GM18508 (cell line): ENCODE results near the gene STX16.

Experiments used
- ATAC-seq: cut with Tn5 transposase; IDR thresholded peaks from one replicate; pipeline ENCODE4 v1.9.1; 2021; ENCODE audit warnings: moderate number of reproducible peaks; ENCODE audit not compliant: insufficient read depth, unreplicated experiment

STX16 gene

GRCh38 chr20:58695084-58695722, 44.1 kb downstream of the STX16 start:
- no peak for ATAC-seq

DNA sequence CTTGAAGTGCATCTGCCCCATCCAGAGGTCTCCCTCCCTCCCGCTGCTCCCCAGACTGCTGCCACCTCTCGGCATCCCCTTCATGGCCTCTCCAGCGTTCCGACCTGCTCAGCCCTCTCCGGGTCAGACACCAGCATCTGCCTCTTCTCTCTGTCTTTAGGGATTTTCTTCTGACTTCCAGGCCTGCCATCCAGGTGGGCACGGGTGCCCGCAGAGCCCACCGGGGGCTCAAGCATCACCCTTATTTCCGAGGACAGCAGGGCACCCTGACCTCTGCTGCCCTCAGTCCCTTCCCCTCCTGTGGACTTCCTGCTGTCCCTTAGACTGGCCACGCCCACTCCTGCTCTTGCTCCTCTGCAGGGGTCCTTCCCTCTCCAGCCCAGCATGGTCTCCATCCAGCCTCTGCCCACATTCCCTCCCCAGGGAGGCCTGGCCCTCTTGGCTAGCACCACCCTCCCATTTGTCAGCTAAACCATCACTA, 44.9 kb downstream of the STX16 start:
- no peak for ATAC-seq

- no peak for ATAC-seq
Measured at GRCh38 chr20:58696411-58696961, 45.4 kb downstream of the STX16 start.

DNA sequence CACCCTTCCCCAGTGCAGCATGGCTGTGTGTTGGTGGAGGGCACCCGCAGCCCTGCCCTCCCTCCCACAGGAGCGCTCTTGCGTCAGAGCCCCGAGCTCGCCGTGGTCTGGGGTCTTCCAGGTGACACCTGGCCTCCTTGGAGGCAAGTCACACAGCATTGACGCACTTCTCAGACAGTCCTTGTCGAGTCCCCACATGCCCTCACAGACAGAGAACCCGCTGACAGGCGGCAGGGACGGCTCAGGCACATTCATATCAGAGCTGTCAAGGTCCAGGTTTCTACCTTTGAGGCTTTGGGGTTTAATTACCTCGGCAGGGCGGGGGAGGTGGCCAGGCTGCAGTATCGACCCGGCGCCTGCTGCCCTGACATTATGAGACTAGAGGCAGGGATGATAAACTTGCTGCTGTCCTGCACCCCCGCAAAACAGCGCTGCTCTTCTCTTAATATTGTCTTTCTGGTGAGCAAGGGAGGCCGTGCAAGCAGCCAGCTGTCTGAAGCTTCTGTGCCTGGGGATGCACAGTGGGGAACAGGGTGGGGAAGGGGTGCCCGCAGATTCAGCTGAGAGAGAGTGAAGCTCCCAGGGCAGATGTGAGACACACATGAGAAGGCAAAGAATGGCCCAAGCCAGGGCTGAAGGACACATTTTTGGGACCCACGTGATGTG, 46.3 kb downstream of the STX16 start:
- ATAC-seq: no peak

DNA sequence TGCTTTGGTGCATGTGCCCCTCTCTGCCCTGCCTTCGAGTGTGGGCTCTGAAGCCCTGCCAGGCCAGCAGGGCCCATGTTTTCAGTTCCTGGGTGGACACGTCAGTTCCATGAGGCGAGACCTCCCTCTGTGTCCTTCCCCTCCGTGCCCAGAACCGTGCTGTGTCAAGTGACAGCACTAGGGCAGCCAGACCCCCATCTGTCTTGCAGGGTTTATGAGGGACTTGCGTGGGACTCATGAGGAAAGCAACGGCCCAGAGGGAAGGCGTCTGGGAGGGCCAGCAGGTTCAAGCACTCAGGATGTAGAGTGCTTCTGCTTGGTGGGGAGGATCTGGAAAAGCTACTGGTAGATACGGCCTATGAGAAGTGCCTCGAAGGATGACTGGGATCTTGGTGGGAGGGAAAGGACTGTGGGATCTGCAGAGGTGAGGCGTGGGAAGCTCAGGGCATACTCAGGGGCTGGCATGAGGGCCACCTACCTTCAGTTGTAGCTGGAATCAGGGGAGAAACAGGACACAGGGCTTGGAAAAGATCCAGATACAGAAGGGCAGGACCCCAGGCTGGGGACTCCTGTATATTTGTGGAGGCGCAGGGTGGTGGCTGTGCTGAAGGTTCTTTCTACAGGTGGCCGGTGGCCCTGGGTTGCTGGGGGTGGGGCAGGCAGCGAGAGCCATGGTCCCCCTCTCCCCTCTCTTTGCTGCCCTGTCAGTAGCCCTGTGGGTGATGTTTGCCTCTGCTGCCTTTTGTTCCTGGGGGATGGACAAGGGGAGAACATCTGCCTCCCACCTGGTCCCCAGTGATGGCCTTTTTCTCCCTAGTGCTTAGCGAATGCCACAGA, 47.0 kb downstream of the STX16 start:
- ATAC-seq: no peak

DNA sequence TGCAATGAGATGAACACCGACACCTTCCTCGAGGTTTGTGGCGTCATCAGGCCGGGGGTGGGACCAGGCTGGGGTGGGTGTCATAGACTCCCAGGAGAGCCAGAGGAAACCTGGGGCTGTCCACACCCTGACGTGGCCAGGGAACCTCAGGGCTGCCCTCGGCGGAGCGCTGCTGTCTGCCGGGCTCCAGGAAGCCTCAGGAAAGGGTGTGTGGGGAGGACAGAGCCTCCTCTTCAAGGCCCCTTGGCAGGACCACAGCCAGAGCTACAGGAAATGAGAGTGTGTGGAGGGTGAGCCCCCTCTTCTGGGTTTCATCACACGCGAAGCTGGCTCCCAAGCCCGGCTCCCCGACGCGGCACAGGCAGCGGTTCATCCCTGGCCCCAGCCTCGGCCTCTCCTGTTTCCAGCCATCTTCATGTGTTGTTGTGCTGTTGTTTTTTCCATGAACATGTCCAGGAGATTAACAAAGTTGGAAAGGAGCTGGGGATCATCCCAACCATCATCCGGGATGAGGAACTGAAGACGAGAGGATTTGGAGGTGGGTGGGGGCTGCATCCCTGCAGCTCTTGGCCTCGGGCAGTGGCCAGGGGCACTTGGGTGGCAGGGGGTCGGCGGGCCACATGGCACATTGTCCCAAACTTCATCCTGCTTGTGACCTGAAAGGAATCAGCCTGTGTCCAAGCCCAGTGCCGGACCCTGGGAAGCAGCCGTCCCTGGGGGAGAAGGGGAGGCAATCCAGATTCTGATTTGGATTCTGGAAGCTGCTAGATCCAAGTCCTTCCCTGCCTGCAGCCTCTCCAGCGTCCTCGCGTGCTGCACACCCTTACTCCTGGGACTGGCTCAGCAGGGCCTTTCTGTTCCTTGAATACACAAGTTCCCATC, 47.9 kb downstream of the STX16 start:
- ATAC-seq: no peak

DNA sequence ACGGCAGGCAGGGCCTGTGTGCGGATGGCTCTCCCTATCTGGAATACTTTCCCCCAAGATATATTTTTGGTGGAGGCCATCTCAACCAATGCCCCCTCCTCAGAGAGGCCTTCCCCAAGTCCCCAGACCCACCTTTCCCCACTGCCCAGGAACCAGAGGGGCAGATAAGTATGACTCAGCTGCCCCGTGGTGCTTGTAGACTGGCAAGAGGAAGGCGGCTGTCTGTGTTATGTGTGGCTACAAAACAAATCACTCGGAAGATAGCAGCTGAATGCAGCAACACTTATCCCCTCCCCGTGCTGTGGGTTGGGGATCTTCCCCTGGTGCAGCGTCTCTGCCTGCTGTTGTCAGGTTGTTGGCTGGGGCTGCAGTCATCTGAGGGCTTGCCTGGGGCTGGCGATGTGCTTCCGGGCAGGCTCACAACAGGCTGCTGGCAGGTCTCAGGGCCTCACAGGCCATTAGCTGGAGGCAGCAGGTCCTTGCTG, 48.6 kb downstream of the STX16 start:
- ATAC-seq: no peak

DNA sequence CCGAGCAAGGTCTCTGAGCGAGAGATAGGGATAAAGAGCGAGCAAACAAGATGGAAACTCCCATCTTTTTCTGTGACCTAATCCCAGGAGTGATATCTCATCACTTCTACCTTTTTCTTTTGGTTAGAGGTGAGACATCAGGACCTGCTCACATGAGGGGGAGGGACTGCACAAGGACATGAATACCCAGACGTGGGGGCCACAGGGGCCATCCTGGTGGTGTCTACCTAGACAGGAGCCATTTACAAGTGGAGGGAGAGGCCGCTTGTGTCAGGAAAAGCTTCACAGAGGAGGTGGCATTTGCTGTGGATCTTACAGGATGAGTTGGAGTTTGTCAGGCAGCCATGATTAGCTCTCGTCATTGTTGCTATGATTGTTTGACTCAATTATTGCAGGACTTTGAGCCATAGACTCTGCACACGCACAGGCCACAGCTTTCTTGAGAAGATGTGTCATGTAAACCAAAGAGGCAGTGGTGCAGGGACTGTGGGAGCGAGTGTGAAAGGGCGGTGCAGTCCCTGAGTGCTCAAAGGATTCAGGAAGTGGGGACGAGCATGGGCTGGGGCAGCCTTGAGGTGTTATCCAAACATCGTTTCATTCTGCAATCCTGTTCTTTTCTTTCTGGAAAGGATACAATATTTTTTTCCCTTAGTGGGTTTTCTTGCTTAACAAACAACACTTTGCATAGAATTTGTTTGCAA, 49.2 kb downstream of the STX16 start:
- no peak for ATAC-seq

GRCh38 chr20:58700823-58701222, 49.7 kb downstream of the STX16 start:
- ATAC-seq: no peak

- ATAC-seq: no peak
Measured at GRCh38 chr20:58701431-58702160, 50.5 kb downstream of the STX16 start.

DNA sequence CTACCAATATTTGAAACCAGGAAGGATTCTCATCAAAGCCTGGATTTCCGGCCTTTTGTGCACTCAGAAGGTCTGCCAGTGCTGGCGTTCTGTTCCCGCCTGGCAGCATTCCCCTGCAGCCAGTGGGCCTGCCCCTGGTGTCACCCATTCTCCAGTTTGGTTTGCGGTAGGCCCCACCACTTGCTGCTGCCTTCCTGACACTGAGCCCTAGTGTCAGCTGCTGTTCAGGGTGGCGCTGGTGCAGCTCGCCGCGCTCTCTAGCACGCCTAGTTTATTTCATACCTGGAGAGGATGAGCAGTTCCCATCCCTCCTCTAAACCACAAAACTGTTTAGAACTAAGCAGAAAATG, 51.1 kb downstream of the STX16 start:
- ATAC-seq: no peak

- ATAC-seq: no peak
Measured at GRCh38 chr20:58702859-58703648, 52.0 kb downstream of the STX16 start.

DNA sequence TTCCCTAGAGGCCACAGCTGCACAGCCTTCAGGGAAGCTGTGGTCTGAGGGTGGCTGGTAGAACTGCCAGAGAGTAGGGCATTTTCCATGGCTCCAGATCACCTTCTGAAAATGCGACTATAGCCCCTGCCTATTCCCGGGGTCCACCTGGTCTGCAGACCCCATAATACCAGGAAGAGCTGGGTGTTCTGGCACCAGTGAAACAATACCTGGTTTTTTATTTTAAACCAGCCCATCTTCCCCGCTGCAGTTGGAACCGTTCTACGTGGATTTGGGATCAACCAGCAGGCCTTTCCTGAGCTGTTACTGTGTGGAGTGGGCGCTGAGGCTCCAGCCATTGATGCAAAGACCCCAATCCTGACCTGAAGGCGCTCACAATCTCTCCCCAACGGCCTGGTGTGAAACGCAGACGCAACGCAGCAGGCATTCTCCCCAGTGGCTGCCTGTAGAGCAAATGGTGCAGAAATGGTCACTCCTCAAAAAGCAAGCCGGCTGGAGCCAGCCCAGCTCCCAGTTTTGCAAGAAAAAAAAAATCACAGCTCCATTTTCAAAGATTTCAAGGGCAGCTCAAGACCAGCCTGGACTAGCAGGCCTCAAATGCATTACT, 52.8 kb downstream of the STX16 start:
- ATAC-seq: no peak

GRCh38 chr20:58705208-58705926, 54.3 kb downstream of the STX16 start:
- no peak for ATAC-seq

DNA sequence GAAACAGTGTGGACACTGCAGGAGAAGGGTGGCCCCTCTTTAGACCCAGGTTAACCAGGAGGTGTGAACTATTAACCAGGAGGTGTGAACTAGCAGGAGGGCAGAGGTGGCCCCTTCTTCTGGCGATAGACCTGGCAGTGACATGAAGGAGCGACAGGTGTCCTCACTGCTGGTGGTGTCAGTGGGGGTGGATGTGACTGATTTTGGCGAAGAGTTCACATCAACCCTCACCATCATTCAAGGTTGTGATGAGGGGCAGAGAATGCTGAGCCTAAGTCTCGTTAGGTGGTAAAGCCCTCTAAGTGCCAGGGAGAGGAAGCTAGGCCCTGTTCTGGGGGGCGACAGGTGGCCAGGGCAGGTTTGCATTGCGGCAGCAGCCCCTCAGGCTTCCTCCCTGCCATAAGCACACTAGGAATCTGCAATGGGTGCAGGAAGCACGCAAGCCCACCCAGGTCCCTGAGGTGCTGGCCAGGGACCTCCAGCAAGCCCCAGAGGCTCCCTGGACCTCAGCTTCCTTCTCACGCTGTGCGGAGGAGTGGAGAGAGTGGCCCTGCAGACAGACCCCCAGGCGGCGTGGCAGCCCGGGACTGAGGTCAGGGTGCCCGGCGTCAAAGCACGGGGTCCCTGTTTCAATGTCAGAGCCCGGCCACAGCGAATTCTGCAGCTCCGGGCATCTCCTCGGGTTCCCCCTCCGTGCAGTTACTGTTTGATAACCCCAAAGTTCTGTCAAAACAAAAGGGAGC, 55.2 kb downstream of the STX16 start:
- no peak for ATAC-seq

- no peak for ATAC-seq
Measured at GRCh38 chr20:58706975-58707681, 56.0 kb downstream of the STX16 start.
